ENCODE results near the gene SLX9. TPM values are rescaled to one million over a fixed set of nuclear protein-coding genes. Genes with fewer than 3 reads are reported as not detected.

Gene SLX9
- total and polyA plus RNA-seq, 7 experiments from 2014 or later = 13.2 to 46.4 (median 19.2) TPM

- no peaks in the 10 kb centered on the region for H3K27me3 Mint-ChIP-seq
- H3K36me3 Mint-ChIP-seq = peaks cover 0 to 25% (median 9%) of the 10 kb centered on the region in 5 donors
- no peaks in the 10 kb centered on the region for H3K9me3 Mint-ChIP-seq
- Histone ChIP-seq H3K36me3 (ENCODE audit: control insufficient read depth in 2 of 3, insufficient read depth in 3 of 3, low read length in 3 of 3) (peaks cover 0 to 32% (median 3%) of the 10 kb centered on the region in 3 experiments), H3K4me3 (ENCODE audit: low read length) (no peak overlapping the region), H3K27me3 (ENCODE audit: control insufficient read depth in 2 of 2, insufficient read depth in 2 of 2, low read length in 2 of 2) (no peaks in the 10 kb centered on the region), H3K9me3 (ENCODE audit: control insufficient read depth in 2 of 3, low read length in 3 of 3) (no peaks in the 10 kb centered on the region), H3K27ac (ENCODE audit: low read depth, low read length) (no peak overlapping the region), H3K4me1 (ENCODE audit: control insufficient read depth in 2 of 2, insufficient read depth in 2 of 2, low read length in 2 of 2) (peaks cover 14 to 34% of the 10 kb centered on the region in 2 donors)
- ATAC-seq (peak; percentile 5), DNase-seq (no peak)
- H3K27ac Mint-ChIP-seq = peak overlapping the region in 1 of 9 donors; percentile 65
- ChIA-PET POLR2A (interaction anchor here (1.1 kb wide), 1 partner anchor 74 kb away, joined by 3 read pairs; no protein-coding TSS in a partner anchor), CTCF (no interaction called here)
- peaks cover 37 to 64% (median 50%) of the 10 kb centered on the region in 7 donors for H3K4me1 Mint-ChIP-seq
- H3K4me3 Mint-ChIP-seq = peak overlapping the region in 3 of 10 donors; percentile 19 to 67 (median 53)
- intact Hi-C loops (cut with micrococcal nuclease) = no loop called here
Measured at GRCh38 chr21:44967082-44968047, 27.5 kb downstream of the SLX9 start.

GRCh38 chr21:44969066-44969670 lies 29.3 kb downstream of the SLX9 start:
- Histone ChIP-seq H3K4me3 (ENCODE audit: low read length) (no peak overlapping the region), H3K4me1 (ENCODE audit: control insufficient read depth in 2 of 2, insufficient read depth in 2 of 2, low read length in 2 of 2) (peaks cover 14 to 34% of the 10 kb centered on the region in 2 donors), H3K27ac (ENCODE audit: low read depth, low read length) (no peak overlapping the region), H3K9me3 (ENCODE audit: control insufficient read depth in 2 of 3, low read length in 3 of 3) (no peaks in the 10 kb centered on the region), H3K36me3 (ENCODE audit: control insufficient read depth in 2 of 3, insufficient read depth in 3 of 3, low read length in 3 of 3) (peaks cover 0 to 37% (median 3%) of the 10 kb centered on the region in 3 experiments), H3K27me3 (ENCODE audit: control insufficient read depth in 2 of 2, insufficient read depth in 2 of 2, low read length in 2 of 2) (no peaks in the 10 kb centered on the region)
- ATAC-seq (no peak), DNase-seq (no peak)
- H3K4me1 Mint-ChIP-seq = peaks cover 28 to 55% (median 44%) of the 10 kb centered on the region in 7 donors
- no peaks in the 10 kb centered on the region for H3K9me3 Mint-ChIP-seq
- ChIA-PET CTCF (interaction anchor here (0.8 to 1.3 kb wide), 2 partner anchors 159 to 169 kb away, joined by 3 read pairs; no protein-coding TSS in a partner anchor), POLR2A (interaction anchor here (0.5 kb wide), 1 partner anchor 95 kb away, joined by 3 read pairs; no protein-coding TSS in a partner anchor)
- no peaks in the 10 kb centered on the region for H3K27me3 Mint-ChIP-seq
- H3K4me3 Mint-ChIP-seq = peak overlapping the region in 5 of 10 donors; percentile 17 to 55 (median 28)
- peaks cover 0 to 17% (median 5%) of the 10 kb centered on the region in 5 donors for H3K36me3 Mint-ChIP-seq
- H3K27ac Mint-ChIP-seq = peak overlapping the region in 5 of 9 donors; percentile 10 to 61 (median 29)
- intact Hi-C loops (cut with micrococcal nuclease) = no loop called here

GRCh38 chr21:44969931-44970755 lies 30.3 kb downstream of the SLX9 start:
- POLR2A ChIA-PET = no interaction called here
- H3K4me3 ChIP-seq (ENCODE audit: low read length) = no peak overlapping the region
- peaks cover 18 to 45% (median 34%) of the 10 kb centered on the region in 7 donors for H3K4me1 Mint-ChIP-seq

GRCh38 chr21:44970766-44971671 lies 31.2 kb downstream of the SLX9 start:
- DNase-seq (no peak), ATAC-seq (no peak)
- H3K27me3 Mint-ChIP-seq = no peaks in the 10 kb centered on the region
- no peaks in the 10 kb centered on the region for H3K9me3 Mint-ChIP-seq
- Histone ChIP-seq H3K27ac (ENCODE audit: low read depth, low read length) (no peak overlapping the region), H3K4me3 (ENCODE audit: low read length) (no peak overlapping the region), H3K4me1 (ENCODE audit: control insufficient read depth in 2 of 2, insufficient read depth in 2 of 2, low read length in 2 of 2) (peaks cover 0 to 20% of the 10 kb centered on the region in 2 donors), H3K36me3 (ENCODE audit: control insufficient read depth in 2 of 3, insufficient read depth in 3 of 3, low read length in 3 of 3) (peaks cover 0 to 55% (median 3%) of the 10 kb centered on the region in 3 experiments), H3K27me3 (ENCODE audit: control insufficient read depth in 2 of 2, insufficient read depth in 2 of 2, low read length in 2 of 2) (no peaks in the 10 kb centered on the region), H3K9me3 (ENCODE audit: control insufficient read depth in 2 of 3, low read length in 3 of 3) (no peaks in the 10 kb centered on the region)
- H3K4me3 Mint-ChIP-seq = no peak overlapping the region
- H3K4me1 Mint-ChIP-seq = peaks cover 14 to 36% (median 27%) of the 10 kb centered on the region in 7 donors
- ChIA-PET CTCF (interaction anchor here (1.0 kb wide), 1 partner anchor 166 kb away, joined by 3 read pairs; no protein-coding TSS in a partner anchor), POLR2A (no interaction called here)
- H3K36me3 Mint-ChIP-seq = peaks cover 0 to 15% (median 2%) of the 10 kb centered on the region in 5 donors
- intact Hi-C loops (cut with micrococcal nuclease) = no loop called here
- H3K27ac Mint-ChIP-seq = no peak overlapping the region

More at GRCh38 chr21:44969931-44970755, 30.3 kb downstream of the SLX9 start:
- H3K27me3 ChIP-seq (ENCODE audit: control insufficient read depth in 2 of 2, insufficient read depth in 2 of 2, low read length in 2 of 2) = no peaks in the 10 kb centered on the region
- intact Hi-C loops (cut with micrococcal nuclease) = no loop called here
- no peak overlapping the region for H3K27ac ChIP-seq (ENCODE audit: low read depth, low read length)
- peaks cover 0 to 15% (median 5%) of the 10 kb centered on the region in 5 donors for H3K36me3 Mint-ChIP-seq
- CTCF ChIA-PET = interaction anchor here (0.8 to 1.3 kb wide), 2 partner anchors 158 to 168 kb away, joined by 3 read pairs; no protein-coding TSS in a partner anchor
- H3K36me3 ChIP-seq (ENCODE audit: control insufficient read depth in 2 of 3, insufficient read depth in 3 of 3, low read length in 3 of 3) = peaks cover 0 to 46% (median 3%) of the 10 kb centered on the region in 3 experiments
- peak overlapping the region in 4 of 10 donors; percentile 3 to 52 (median 23) for H3K4me3 Mint-ChIP-seq
- no peaks in the 10 kb centered on the region for H3K9me3 Mint-ChIP-seq
- peak overlapping the region in 3 of 9 donors; percentile 10 to 61 (median 28) for H3K27ac Mint-ChIP-seq
- DNase-seq (no peak), ATAC-seq (peak; percentile 67)
- peaks cover 8 to 28% of the 10 kb centered on the region in 2 donors for H3K4me1 ChIP-seq (ENCODE audit: control insufficient read depth in 2 of 2, insufficient read depth in 2 of 2, low read length in 2 of 2)
- no peaks in the 10 kb centered on the region for H3K27me3 Mint-ChIP-seq
- H3K9me3 ChIP-seq (ENCODE audit: control insufficient read depth in 2 of 3, low read length in 3 of 3) = no peaks in the 10 kb centered on the region

- intact Hi-C loops (cut with micrococcal nuclease) = no loop called here
- DNase-seq = no peak
- H3K27me3 ChIP-seq (ENCODE audit: control insufficient read depth in 2 of 2, insufficient read depth in 2 of 2, low read length in 2 of 2) = no peaks in the 10 kb centered on the region
- H3K27me3 Mint-ChIP-seq = no peaks in the 10 kb centered on the region
- ATAC-seq = no peak
- H3K4me1 Mint-ChIP-seq = peaks cover 12 to 30% (median 22%) of the 10 kb centered on the region in 7 donors
- H3K4me3 ChIP-seq (ENCODE audit: low read length) = no peak overlapping the region
- H3K27ac Mint-ChIP-seq = no peak overlapping the region
- no peaks in the 10 kb centered on the region for H3K9me3 ChIP-seq (ENCODE audit: control insufficient read depth in 2 of 3, low read length in 3 of 3)
- H3K36me3 Mint-ChIP-seq = peaks cover 0 to 15% (median 2%) of the 10 kb centered on the region in 5 donors
- H3K27ac ChIP-seq (ENCODE audit: low read depth, low read length) = no peak overlapping the region
- peaks cover 0 to 14% of the 10 kb centered on the region in 2 donors for H3K4me1 ChIP-seq (ENCODE audit: control insufficient read depth in 2 of 2, insufficient read depth in 2 of 2, low read length in 2 of 2)
- no peaks in the 10 kb centered on the region for H3K9me3 Mint-ChIP-seq
- peaks cover 0 to 61% (median 3%) of the 10 kb centered on the region in 3 experiments for H3K36me3 ChIP-seq (ENCODE audit: control insufficient read depth in 2 of 3, insufficient read depth in 3 of 3, low read length in 3 of 3)
- ChIA-PET POLR2A (no interaction called here), CTCF (interaction anchor here (1.0 kb wide), 1 partner anchor 165 kb away, joined by 3 read pairs; no protein-coding TSS in a partner anchor)
- no peak overlapping the region for H3K4me3 Mint-ChIP-seq
Measured at GRCh38 chr21:44971672-44971995, 31.8 kb downstream of the SLX9 start.
